NCI-H187 (cell line): ENCODE results near the gene C5orf15.

Experiments
- DNase-seq, 2 experiments: peaks; one replicate each; lab custom pipeline; 2025; lab: John Stamatoyannopoulos, UW

The C5orf15 gene

DNA sequence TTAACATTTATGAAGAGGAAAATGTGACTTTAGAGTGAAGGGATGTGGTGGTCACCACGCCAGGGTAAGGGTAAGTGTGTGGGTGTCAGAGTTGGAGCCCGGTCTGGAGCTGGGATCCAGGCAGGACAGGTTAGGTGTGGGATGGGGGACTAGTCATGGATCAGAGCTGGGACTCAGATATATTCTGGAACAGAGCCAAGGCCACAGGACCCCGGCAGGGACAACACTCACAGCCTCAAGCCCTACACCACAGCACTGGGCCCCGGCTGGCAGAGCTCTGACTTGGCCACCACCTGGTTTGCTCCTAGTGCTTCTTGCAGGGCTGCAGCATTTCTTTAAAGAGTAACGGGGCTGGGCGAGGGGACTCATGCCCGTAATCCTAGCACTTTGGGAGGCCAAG is 47.4 kb downstream of the C5orf15 start:
- no peak for DNase-seq

DNA sequence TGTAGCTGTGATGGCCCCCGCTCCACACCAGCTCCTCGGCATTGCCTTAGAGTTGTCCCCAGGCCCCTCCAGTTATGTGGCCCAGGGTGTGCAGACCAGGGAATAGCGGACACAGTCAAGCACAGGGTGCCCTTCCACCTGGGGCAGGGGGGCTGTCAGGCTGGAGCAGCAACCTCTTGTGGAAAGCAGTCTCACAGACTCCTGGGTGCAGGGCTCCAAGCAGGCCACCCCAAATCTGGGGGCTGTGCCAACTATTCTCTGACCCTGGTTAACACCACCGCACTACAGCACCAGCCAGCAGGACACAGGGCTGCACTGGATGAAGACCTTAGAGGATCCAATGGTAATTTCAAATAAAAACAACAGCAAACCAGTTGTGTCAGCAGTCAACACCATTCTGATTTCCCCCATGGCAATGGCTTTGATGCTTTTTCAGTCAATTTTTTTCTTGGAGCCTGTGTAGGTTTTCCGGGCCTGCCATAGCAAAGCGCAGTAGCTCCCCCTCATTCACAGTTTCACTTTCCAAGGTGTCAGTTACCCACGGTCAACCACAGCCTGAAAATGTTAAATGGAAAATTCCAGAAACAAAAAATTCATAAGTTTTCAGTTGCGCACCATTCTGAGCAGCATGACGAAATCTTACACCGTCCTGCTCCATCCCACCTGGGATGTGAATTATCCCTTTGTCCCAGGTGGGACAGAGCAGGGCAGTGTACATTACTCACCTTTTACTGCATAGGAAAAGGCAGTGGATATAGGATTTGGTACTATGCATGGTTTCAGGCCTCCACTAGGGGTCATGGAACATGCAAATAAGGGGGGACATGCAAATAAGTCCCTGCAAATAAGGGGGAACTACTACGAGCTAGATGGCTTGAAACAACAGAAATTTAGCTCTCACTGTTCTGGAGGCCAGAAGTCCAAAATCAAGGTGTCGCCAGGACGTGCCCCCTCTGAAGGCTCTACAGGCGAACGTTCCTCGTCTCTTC is 49.0 kb downstream of the C5orf15 start:
- DNase-seq: no peak

DNA sequence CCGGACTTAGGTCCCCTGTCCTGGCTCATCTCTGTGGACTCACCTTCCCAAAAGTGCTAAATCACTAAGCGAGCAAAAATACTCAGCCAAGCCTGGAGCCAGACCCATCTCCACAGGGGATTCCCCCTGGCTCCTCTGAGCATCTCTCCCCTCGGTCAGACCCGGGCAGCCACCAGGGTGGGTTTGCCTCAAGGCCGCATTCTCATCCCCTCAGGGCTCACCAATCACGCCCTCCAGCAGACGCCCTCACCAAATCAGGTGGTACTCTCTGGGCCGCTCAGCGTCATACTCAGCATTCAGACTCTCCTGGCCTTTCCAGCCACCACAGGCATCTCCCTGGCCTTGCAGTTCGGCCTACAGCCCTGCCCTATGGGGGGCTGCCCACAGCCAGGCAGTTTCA is 49.7 kb downstream of the C5orf15 start:
- DNase-seq: no peak

DNA sequence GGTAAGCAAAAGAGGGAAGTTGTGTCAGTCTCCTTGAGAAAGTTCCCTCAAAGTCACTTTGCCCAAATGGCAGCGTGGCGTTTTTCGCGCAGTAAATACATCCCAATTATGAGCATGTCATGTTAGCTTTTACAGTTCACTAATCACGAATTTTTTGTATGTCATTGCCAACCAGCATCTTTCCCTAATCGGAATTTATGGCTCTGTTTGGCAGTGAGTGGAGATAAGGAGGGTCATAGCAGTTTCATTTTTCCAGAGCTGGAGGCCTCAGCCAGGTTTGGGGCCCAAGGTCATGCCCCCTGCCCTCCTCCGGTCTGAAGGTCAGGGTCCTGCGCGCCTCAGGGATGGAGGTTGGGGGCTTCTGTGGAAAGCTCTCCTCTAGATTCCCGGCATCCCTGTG is 50.1 kb downstream of the C5orf15 start:
- no peak for DNase-seq

DNA sequence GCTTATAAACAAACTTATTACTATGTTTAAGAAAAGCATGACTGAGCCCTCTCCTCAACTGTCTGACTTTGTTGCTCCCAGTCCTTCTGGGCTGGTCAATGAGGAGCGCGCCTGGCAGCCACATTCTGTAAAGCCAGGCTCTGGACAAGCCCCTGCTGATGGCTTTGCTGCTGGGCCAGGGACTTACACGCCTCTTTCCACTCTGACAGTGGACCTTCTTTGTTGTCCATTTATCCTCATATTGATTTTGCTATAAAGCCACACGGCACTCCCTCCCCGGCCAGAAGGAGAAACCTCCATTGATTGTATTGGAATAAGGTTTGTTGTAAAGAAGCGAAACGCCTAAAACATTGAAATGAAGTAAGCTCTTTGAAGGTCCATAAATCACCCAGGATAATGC is 50.6 kb downstream of the C5orf15 start:
- DNase-seq: no peak

DNA sequence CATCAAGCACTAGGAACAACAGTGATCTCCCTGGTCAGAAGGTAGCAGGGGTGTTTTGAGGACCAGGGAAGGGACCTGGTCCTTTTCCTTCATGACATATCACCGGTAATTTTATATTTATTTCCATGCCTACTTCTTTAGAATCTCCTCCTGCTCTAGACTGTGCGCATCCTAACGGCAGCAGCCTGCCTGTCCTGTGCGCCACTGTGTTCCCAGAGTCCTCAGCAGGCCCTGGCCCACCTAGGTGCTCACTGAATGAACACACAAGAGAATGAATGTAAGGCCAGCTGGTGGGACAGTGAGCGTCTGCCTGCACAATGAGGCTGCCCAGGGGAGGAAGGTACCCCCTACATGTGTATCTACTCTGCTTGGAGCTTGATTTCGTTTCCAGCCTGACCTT is 51.5 kb downstream of the C5orf15 start:
- no peak for DNase-seq

DNA sequence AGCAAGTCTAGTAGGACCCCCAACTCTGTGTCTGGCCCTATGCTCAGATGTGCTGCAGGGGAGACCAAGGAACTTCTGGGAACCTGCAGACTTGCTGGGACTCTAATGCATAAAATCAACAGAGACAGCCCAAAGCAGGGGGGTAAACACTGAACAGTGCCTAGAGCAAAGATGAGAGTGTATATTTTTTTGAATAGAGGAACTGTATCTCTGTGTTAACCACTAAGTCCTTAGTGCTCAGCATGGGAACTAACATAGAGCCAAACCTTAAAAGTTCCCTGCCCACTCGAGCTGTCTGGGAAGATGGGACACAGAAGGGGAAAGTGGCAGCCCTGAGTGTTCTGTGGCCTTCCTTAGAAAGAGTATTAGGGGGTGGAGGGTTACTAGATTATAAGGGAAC is 51.9 kb downstream of the C5orf15 start:
- no peak for DNase-seq

DNA sequence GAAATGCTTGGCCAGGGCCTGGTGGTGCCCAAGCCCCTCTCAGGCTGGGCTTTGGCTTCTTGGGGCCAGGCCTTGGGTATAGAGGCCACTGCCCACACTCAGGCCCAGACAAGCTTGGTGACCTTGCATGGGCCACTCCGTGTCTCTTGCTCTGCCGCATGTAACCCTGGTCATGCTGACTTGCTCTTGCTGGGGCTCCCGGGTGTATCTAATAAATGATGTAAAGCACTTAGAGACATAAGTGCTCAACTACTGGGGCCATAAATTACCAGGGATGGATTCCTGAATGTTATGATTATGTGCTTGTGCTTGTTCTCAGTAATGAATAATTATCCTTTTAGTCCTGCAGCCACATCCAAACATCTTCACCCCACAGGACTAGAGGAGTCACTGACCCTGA is 54.0 kb downstream of the C5orf15 start:
- no peak for DNase-seq

DNA sequence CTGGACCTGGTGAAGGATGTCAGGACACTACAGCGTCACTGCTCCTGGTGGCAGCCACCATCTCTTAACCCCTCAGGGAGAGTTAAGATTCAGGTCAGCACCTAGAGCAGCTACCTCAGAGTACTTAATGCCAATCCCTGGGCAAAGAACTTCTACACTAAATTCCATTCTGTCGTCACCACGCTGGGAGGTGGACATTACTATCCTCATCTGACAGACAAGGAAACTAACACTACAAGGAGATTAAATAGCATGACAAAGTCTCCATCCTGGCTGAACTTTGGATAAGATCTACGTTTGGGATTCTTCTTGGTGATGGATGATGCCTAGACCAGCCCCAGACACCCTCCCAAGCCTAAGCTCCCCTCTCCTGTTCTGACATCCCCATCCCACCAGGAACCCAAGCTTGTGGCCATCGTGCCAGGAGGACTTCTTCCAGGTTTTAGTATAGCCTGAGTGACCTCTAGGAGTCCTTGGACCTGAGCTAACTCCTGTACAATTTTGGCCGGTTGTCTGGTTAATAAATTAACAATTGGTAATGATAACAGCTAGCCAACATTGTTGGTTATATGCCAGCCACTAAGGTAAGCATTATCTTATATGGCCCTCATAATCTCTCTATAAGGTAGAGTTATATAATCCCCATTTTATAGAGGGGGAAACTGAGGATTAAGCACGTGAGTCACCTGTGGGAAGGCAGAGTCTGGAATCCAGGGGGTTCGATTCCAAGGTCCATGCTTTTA is 54.8 kb downstream of the C5orf15 start:
- DNase-seq: no peak

DNA sequence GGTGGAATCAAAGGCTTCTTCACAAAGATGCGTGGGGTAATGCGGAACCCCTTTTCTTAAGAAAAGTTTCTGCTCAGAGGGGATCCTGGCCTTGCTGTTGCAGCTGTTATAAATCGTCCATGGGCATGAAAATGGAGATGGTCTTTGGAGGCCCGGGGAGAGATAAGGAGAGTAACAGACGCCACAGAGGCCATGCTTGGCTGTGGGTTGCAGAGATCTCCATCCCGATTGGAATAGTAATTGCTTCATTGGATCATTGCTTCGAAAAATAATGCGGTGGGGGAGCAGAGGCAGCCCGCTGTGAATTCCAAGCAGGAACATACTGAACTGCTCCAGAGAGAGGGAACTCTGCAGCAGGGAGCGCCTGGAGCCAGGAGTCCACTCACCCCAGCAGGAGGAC is 55.5 kb downstream of the C5orf15 start:
- no peak for DNase-seq

DNA sequence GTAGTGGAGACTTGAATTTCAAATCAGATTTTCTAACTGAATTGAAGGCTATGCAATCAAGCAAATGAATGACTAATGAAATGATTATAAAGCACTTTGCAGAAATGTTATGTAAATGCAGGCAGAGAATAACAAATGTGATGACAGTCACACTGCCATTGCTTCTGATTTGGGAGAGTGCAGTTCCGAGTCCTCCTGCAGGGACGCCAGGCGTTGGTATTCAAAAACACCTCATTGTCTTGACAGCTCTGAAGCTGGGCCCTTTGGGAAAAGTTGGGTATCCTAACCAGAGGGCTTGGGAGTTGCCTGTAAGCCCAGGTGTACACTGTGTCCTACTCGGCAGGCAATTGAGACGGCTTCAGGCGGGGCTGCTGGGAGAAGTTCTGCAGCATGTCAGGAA is 57.9 kb downstream of the C5orf15 start:
- DNase-seq: no peak

DNA sequence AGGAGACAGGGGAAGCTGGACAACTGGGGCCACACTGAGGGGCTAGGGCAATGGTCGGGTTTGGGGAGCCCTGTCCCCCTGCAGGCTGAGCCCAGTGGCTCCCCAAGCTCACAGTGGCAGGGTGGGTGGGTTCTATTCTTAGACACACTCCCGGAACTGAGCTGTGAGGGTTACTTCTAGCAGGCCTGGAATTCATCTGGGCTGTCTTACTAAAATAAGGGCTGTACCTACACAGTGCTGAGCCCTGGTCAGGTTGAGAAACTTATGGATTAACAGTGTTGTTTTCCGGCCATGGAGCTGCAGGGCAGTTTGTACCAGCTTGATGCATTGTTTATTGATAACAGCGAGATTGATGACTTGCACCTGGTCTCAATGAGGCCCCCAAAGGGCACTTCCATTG is 58.8 kb downstream of the C5orf15 start:
- no peak for DNase-seq

DNA sequence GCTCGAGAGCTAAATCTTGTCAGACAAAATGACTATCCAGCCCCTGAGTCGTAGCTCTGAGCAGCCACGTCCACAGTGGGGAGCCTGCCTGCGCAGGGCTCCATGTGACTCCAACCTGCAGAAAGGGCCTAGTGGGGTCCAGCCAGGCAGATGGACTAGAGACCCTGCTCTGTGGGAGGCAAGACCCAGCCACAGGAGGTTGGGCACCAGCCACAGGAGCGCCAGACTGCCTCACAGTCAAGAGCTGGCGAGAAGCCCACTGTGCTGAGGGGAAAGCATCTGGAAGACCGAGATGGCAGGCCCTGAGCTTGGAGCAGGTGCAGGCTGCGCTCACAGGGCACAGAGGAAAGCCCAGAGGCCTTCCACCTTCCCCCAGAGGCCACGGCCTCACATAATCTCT is 61.4 kb downstream of the C5orf15 start:
- DNase-seq: no peak

DNA sequence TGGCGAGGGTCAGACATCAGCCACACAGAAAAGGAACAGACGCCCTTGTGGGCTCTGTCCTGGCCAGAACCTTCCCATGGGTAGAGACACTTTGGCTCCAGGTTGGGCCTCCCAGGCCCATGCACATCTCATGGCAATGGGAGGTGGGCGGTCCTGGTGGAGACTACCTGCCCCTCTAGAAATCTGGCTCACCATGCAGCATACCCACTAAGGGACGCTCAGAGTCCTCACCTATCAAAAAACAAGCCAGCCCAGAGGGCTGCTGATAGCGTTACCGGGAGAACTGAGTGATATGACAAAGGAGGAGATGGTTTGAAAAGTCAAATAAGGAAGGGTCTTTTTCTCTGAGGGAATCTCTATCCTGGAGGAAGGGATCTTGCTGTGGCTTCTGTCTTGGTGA is 62.1 kb downstream of the C5orf15 start:
- no peak for DNase-seq
